ENCODE measurements around the gene KIF26B. TPM values are rescaled to one million over a fixed set of nuclear protein-coding genes. Genes with fewer than 3 reads are reported as not detected.

Gene KIF26B
- total RNA-seq, 2 donors from 2014 or later, result 0.78 to 4.6 TPM

Small RNA genes within 50 kb of the gene (small RNA-seq; reads per million reads assigned to genes)
- gene DNAJC19P8 (not detected), gene RNU1-132P (not detected)

Measured in body of pancreas (tissue), 2 donors.